DOHH2 (cell line): ENCODE measurements around the gene DDR1.

Source experiments
- H3F3A ChIP-seq: fragments of 200-600 bp; sonication (generic), shearing (Covaris generic); 2 replicates; pipeline ENCODE4 v1.6.0; 2016; ENCODE audit warnings: antibody characterized with exemption, mild to moderate bottlenecking; ENCODE audit not compliant: control insufficient read depth, insufficient read depth
- H3K27ac ChIP-seq: fragments of 200-600 bp; sonication (generic); 2 replicates; pipeline ENCODE4 v1.5.1; 2014; ENCODE audit warnings: low read depth, mild to moderate bottlenecking, low read length, moderate library complexity
- H3K27me3 ChIP-seq: fragments of 200-600 bp; sonication (generic); 2 replicates; pipeline ENCODE4 v1.6.1; 2014; ENCODE audit warnings: mild to moderate bottlenecking, low read length, mixed read lengths; ENCODE audit not compliant: control insufficient read depth
- H3K36me3 ChIP-seq: fragments of 200-600 bp; sonication (generic); 2 replicates; pipeline ENCODE4 v1.6.1; 2014; ENCODE audit warnings: mild to moderate bottlenecking, low read length, moderate library complexity, mixed read lengths; ENCODE audit not compliant: control insufficient read depth
- H3K4me1 ChIP-seq: fragments of 200-600 bp; sonication (generic); 2 replicates; pipeline ENCODE4 v1.6.1; 2014; ENCODE audit warnings: mild to moderate bottlenecking, low read length, mixed read lengths; ENCODE audit not compliant: control insufficient read depth
- H3K4me2 ChIP-seq: fragments of 200-600 bp; sonication (generic); 2 replicates; pipeline ENCODE4 v1.6.0; 2014; ENCODE audit warnings: mild to moderate bottlenecking, low read length, moderate library complexity
- H3K4me3 ChIP-seq: fragments of 200-600 bp; sonication (generic); 2 replicates; pipeline ENCODE4 v1.5.1; 2014; ENCODE audit warnings: mild to moderate bottlenecking, low read length, mixed read lengths
- H3K79me2 ChIP-seq: fragments of 200-600 bp; sonication (generic); 2 replicates; pipeline ENCODE4 v1.6.1; 2014; ENCODE audit warnings: mild to moderate bottlenecking, low read length, mixed read lengths; ENCODE audit not compliant: control insufficient read depth
- H3K9me2 ChIP-seq: fragments of 200-600 bp; sonication (generic); replicated peaks from 2 replicates; pipeline ENCODE4 v1.6.1; 2014; ENCODE audit warnings: mild to moderate bottlenecking, low read length, mixed read lengths; ENCODE audit not compliant: control insufficient read depth
- H3K9me3 ChIP-seq: fragments of 200-600 bp; sonication (generic); 2 replicates; pipeline ENCODE4 v1.6.1; 2014; ENCODE audit warnings: antibody characterized with exemption, low read length, mixed read lengths; ENCODE audit not compliant: control insufficient read depth, insufficient read depth
- H4K20me1 ChIP-seq: fragments of 200-600 bp; sonication (generic); 2 replicates; pipeline ENCODE4 v1.6.0; 2014; ENCODE audit warnings: low read depth, mild to moderate bottlenecking, antibody characterized with exemption, low read length, moderate library complexity; ENCODE audit not compliant: control insufficient read depth, insufficient read depth
- EZH2phosphoT487 ChIP-seq: fragments of 200-600 bp; sonication (generic); IDR thresholded peaks from 2 replicates; pipeline ENCODE4 v1.6.1; 2017; ENCODE audit warnings: borderline replicate concordance, mild to moderate bottlenecking, antibody characterized with exemption, low read length, moderate library complexity, mixed read lengths
- TF ChIP-seq, protein P1 (sequence below): fragments of 200-600 bp; sonication (generic); IDR thresholded peaks from one replicate; pipeline ENCODE4 v1.5.1; 2014; ENCODE audit warnings: antibody characterized with exemption, mild to moderate bottlenecking, low read depth, low read length; ENCODE audit not compliant: poor library complexity, severe bottlenecking

Gene DDR1

GRCh38 chr6:30836431-30836866, 47.9 kb upstream of the DDR1 start:
- Histone ChIP-seq H3F3A (peaks cover 5% of the 10 kb centered on the region; the same call in 1 of the 2 replicates), H3K4me1 (peaks cover 20% of the 10 kb centered on the region), H3K4me3 (no peak overlapping the region), H3K9me3 (no peaks in the 10 kb centered on the region), H3K27ac (no peak overlapping the region), H3K79me2 (no peaks in the 10 kb centered on the region), H4K20me1 (no peaks in the 10 kb centered on the region), H3K4me2 (no peak overlapping the region), H3K9me2 (no peaks in the 10 kb centered on the region), H3K27me3 (peaks cover 7% of the 10 kb centered on the region; the same call in 1 of the 2 replicates), H3K36me3 (no peaks in the 10 kb centered on the region)
- TF ChIP-seq, protein P1, sequence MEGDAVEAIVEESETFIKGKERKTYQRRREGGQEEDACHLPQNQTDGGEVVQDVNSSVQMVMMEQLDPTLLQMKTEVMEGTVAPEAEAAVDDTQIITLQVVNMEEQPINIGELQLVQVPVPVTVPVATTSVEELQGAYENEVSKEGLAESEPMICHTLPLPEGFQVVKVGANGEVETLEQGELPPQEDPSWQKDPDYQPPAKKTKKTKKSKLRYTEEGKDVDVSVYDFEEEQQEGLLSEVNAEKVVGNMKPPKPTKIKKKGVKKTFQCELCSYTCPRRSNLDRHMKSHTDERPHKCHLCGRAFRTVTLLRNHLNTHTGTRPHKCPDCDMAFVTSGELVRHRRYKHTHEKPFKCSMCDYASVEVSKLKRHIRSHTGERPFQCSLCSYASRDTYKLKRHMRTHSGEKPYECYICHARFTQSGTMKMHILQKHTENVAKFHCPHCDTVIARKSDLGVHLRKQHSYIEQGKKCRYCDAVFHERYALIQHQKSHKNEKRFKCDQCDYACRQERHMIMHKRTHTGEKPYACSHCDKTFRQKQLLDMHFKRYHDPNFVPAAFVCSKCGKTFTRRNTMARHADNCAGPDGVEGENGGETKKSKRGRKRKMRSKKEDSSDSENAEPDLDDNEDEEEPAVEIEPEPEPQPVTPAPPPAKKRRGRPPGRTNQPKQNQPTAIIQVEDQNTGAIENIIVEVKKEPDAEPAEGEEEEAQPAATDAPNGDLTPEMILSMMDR, result no peak
- TF ChIP-seq EZH2phosphoT487, result no peak

GRCh38 chr6:30836957-30837356, 47.4 kb upstream of the DDR1 start:
- H3K79me2 ChIP-seq, result no peaks in the 10 kb centered on the region
- H3K4me1 ChIP-seq, result peaks cover 20% of the 10 kb centered on the region
- no peak overlapping the region for H3K4me2 ChIP-seq
- peaks cover 5% of the 10 kb centered on the region; the same call in 1 of the 2 replicates for H3F3A ChIP-seq
- no peaks in the 10 kb centered on the region for H3K36me3 ChIP-seq
- H3K9me3 ChIP-seq, result no peaks in the 10 kb centered on the region
- H3K4me3 ChIP-seq, result no peak overlapping the region
- no peaks in the 10 kb centered on the region for H3K9me2 ChIP-seq
- no peak overlapping the region for H3K27ac ChIP-seq
- peaks cover 4% of the 10 kb centered on the region; the same call in 1 of the 2 replicates for H3K27me3 ChIP-seq
- no peaks in the 10 kb centered on the region for H4K20me1 ChIP-seq
- TF ChIP-seq EZH2phosphoT487, result no peak
- TF ChIP-seq, protein P1, result no peak

- peaks cover 4% of the 10 kb centered on the region; the same call in 1 of the 2 replicates for H3K27me3 ChIP-seq
- H3K4me1 ChIP-seq, result peaks cover 20% of the 10 kb centered on the region
- no peaks in the 10 kb centered on the region for H3K79me2 ChIP-seq
- H3K9me2 ChIP-seq, result no peaks in the 10 kb centered on the region
- no peak for TF ChIP-seq EZH2phosphoT487
- TF ChIP-seq, protein P1, result no peak
- H3K4me3 ChIP-seq, result no peak overlapping the region
- H3F3A ChIP-seq, result peaks cover 5% of the 10 kb centered on the region; the same call in 1 of the 2 replicates
- no peaks in the 10 kb centered on the region for H3K36me3 ChIP-seq
- H3K4me2 ChIP-seq, result peak overlapping the region; percentile 54
- H3K9me3 ChIP-seq, result no peaks in the 10 kb centered on the region
- no peaks in the 10 kb centered on the region for H4K20me1 ChIP-seq
- no peak overlapping the region for H3K27ac ChIP-seq
These were observed 46.9 kb upstream of the DDR1 start for GRCh38 chr6:30837432-30837831.
